Ectodermal cell (in vitro differentiated cells): ENCODE results near the gene CEBPE.

Source experiments
- H3K27ac ChIP-seq: 2 replicates; pipeline ENCODE4 v1.7.0; 2013; ENCODE audit warnings: mild to moderate bottlenecking, low read depth, low read length; ENCODE audit not compliant: insufficient read depth, poor library complexity, severe bottlenecking
- H3K27me3 ChIP-seq: 2 replicates; pipeline ENCODE4 v1.7.0; 2013; ENCODE audit warnings: mild to moderate bottlenecking, low read length; ENCODE audit not compliant: insufficient read depth, control insufficient read depth, poor library complexity, severe bottlenecking
- H3K36me3 ChIP-seq: one replicate; pipeline ENCODE4 v1.7.0; 2013; ENCODE audit warnings: low read length; ENCODE audit not compliant: control insufficient read depth, insufficient read depth
- H3K4me1 ChIP-seq: one replicate; pipeline ENCODE4 v1.7.0; 2013; ENCODE audit warnings: low read length; ENCODE audit not compliant: control insufficient read depth, insufficient read depth
- H3K4me3 ChIP-seq: 2 replicates; pipeline ENCODE4 v1.7.0; 2013; ENCODE audit warnings: low read depth, low read length, control low read depth; ENCODE audit not compliant: insufficient read depth
- H3K9me3 ChIP-seq: 2 replicates; pipeline ENCODE4 v1.7.0; 2013; ENCODE audit warnings: mild to moderate bottlenecking, low read length, moderate library complexity; ENCODE audit not compliant: control insufficient read depth
- WGBS, 2 experiments: methylation state at CpG; one replicate each; pipeline ENCODE4 v1.1.7; 2013; ENCODE audit warnings: missing lambda C conversion rate in 2 of 2; 5-methylcytosine and 5-hydroxymethylcytosine counted together

CEBPE gene

GRCh38 chr14:23131482-23131881 is 12.4 kb upstream of the CEBPE start:
- Histone ChIP-seq H3K27me3 (no peaks in the 10 kb centered on the region), H3K9me3 (no peaks in the 10 kb centered on the region), H3K27ac (no peak overlapping the region), H3K36me3 (no peaks in the 10 kb centered on the region), H3K4me3 (no peak overlapping the region), H3K4me1 (no peaks in the 10 kb centered on the region)
- 95 to 98% methylated on average over 5 of the region's 5 CpGs for WGBS, 2 experiments

- WGBS, 2 experiments, result 90 to 92% methylated on average over 3 of the region's 3 CpGs
- no peaks in the 10 kb centered on the region for H3K4me1 ChIP-seq
- H3K9me3 ChIP-seq, result no peaks in the 10 kb centered on the region
- H3K4me3 ChIP-seq, result no peak overlapping the region
- H3K27ac ChIP-seq, result no peak overlapping the region
- no peaks in the 10 kb centered on the region for H3K27me3 ChIP-seq
- H3K36me3 ChIP-seq, result no peaks in the 10 kb centered on the region
These were observed 11.8 kb upstream of the CEBPE start for GRCh38 chr14:23130871-23131270.

GRCh38 chr14:23129759-23130316 is 10.8 kb upstream of the CEBPE start:
- no peaks in the 10 kb centered on the region for H3K4me1 ChIP-seq
- no peaks in the 10 kb centered on the region for H3K36me3 ChIP-seq
- H3K9me3 ChIP-seq, result no peaks in the 10 kb centered on the region
- H3K27me3 ChIP-seq, result no peaks in the 10 kb centered on the region
- 95% methylated on average over 7 of the region's 7 CpGs for WGBS, 2 experiments
- H3K4me3 ChIP-seq, result no peak overlapping the region
- H3K27ac ChIP-seq, result no peak overlapping the region

- Histone ChIP-seq H3K36me3 (no peaks in the 10 kb centered on the region), H3K27ac (no peak overlapping the region), H3K4me3 (no peak overlapping the region), H3K27me3 (no peaks in the 10 kb centered on the region), H3K9me3 (no peaks in the 10 kb centered on the region), H3K4me1 (no peaks in the 10 kb centered on the region)
- 93 to 96% methylated on average over 7 of the region's 7 CpGs for WGBS, 2 experiments
These were observed 10.1 kb upstream of the CEBPE start for GRCh38 chr14:23128969-23129758.

GRCh38 chr14:23127861-23128260 is 8.8 kb upstream of the CEBPE start:
- H3K4me1 ChIP-seq, result peaks cover 5% of the 10 kb centered on the region
- H3K36me3 ChIP-seq, result no peaks in the 10 kb centered on the region
- no peaks in the 10 kb centered on the region for H3K9me3 ChIP-seq
- WGBS, 2 experiments, result 96 to 98% methylated on average over 3 of the region's 3 CpGs
- no peak overlapping the region for H3K27ac ChIP-seq
- H3K27me3 ChIP-seq, result no peaks in the 10 kb centered on the region
- H3K4me3 ChIP-seq, result no peak overlapping the region

- H3K4me3 ChIP-seq, result no peak overlapping the region
- 90 to 96% methylated on average over 8 of the region's 8 CpGs for WGBS, 2 experiments
- no peaks in the 10 kb centered on the region for H3K27me3 ChIP-seq
- peaks cover 7% of the 10 kb centered on the region for H3K4me1 ChIP-seq
- no peaks in the 10 kb centered on the region for H3K36me3 ChIP-seq
- no peak overlapping the region for H3K27ac ChIP-seq
- H3K9me3 ChIP-seq, result no peaks in the 10 kb centered on the region
These were observed 7.7 kb upstream of the CEBPE start for GRCh38 chr14:23126548-23127278.

- Histone ChIP-seq H3K4me3 (no peak overlapping the region), H3K27ac (no peak overlapping the region), H3K4me1 (peaks cover 12% of the 10 kb centered on the region), H3K27me3 (no peaks in the 10 kb centered on the region), H3K9me3 (no peaks in the 10 kb centered on the region), H3K36me3 (no peaks in the 10 kb centered on the region)
- 89 to 94% methylated on average over 9 of the region's 9 CpGs for WGBS, 2 experiments
These were observed 7.0 kb upstream of the CEBPE start for GRCh38 chr14:23125933-23126524.

GRCh38 chr14:23125011-23125410 is 6.0 kb upstream of the CEBPE start:
- WGBS, 2 experiments, result 82 to 93% methylated on average over 3 of the region's 3 CpGs
- H3K4me1 ChIP-seq, result peaks cover 12% of the 10 kb centered on the region

GRCh38 chr14:23124337-23124954 is 5.4 kb upstream of the CEBPE start:
- 91 to 93% methylated on average over 13 of the region's 13 CpGs for WGBS, 2 experiments
- Histone ChIP-seq H3K4me1 (peaks cover 16% of the 10 kb centered on the region), H3K27ac (no peak overlapping the region), H3K27me3 (no peaks in the 10 kb centered on the region), H3K36me3 (no peaks in the 10 kb centered on the region), H3K9me3 (no peaks in the 10 kb centered on the region), H3K4me3 (no peak overlapping the region)

More at GRCh38 chr14:23125011-23125410, 6.0 kb upstream of the CEBPE start:
- Histone ChIP-seq H3K36me3 (no peaks in the 10 kb centered on the region), H3K4me3 (no peak overlapping the region), H3K27me3 (no peaks in the 10 kb centered on the region), H3K27ac (no peak overlapping the region), H3K9me3 (no peaks in the 10 kb centered on the region)
